Activated CD8-positive, alpha-beta T cell treated with anti-CD3 and anti-CD28 coated beads, Interleukin-2, amount 10 ng/mL, durations not matched to agents 7 days and 5 days (primary cell): ENCODE results near the gene RBM8A. TPM values are rescaled to one million over a fixed set of nuclear protein-coding genes. Genes with fewer than 3 reads are reported as not detected.

Source experiments
- ATAC-seq: fragments of 150-1000 bp; cut with Tn5 transposase; one replicate; pipeline ENCODE4 v1.10.0; 2021; ENCODE audit warnings: moderate library complexity
- CTCF ChIA-PET: fragments of 350-600 bp; sonication (Branson Sonifier 250); formaldehyde crosslinking; loops from one replicate; lab custom pipeline; 2021; ENCODE audit warnings: antibody characterized with exemption; lab: Charles Lee
- POLR2A ChIA-PET: fragments of 350-600 bp; sonication (Branson Sonifier 250); formaldehyde crosslinking; loops from one replicate; lab custom pipeline; 2021; ENCODE audit warnings: antibody characterized with exemption; lab: Charles Lee
- DNase-seq: peaks from one replicate; pipeline ENCODE4 v3.0.0-alpha.2; 2020
- H3K27ac Mint-ChIP-seq: one replicate; pipeline ENCODE4 v1.8.0; 2021; ENCODE audit warnings: mild to moderate bottlenecking, mixed read lengths
- H3K27me3 Mint-ChIP-seq: one replicate; pipeline ENCODE4 v1.8.0; 2021; ENCODE audit warnings: low read depth, mixed read lengths
- H3K36me3 Mint-ChIP-seq: one replicate; pipeline ENCODE4 v1.8.0; 2021; ENCODE audit warnings: low read depth, mixed read lengths
- H3K4me1 Mint-ChIP-seq: one replicate; pipeline ENCODE4 v1.8.0; 2021; ENCODE audit warnings: low read depth, mixed read lengths
- H3K4me3 Mint-ChIP-seq: one replicate; pipeline ENCODE4 v1.8.0; 2021; ENCODE audit warnings: mild to moderate bottlenecking, mixed read lengths
- H3K9me3 Mint-ChIP-seq: one replicate; pipeline ENCODE4 v1.8.0; 2022; ENCODE audit warnings: mixed read lengths; ENCODE audit not compliant: insufficient read depth
- total RNA-seq, 2 experiments: library from RNA; stranded (reverse); gene quantifications; one replicate each; pipeline ENCODE4 v1.2.3, GENCODE V29; 2021

RBM8A gene
- total RNA-seq: 100 to 1,000 TPM; 202 to 204 TPM

DNA sequence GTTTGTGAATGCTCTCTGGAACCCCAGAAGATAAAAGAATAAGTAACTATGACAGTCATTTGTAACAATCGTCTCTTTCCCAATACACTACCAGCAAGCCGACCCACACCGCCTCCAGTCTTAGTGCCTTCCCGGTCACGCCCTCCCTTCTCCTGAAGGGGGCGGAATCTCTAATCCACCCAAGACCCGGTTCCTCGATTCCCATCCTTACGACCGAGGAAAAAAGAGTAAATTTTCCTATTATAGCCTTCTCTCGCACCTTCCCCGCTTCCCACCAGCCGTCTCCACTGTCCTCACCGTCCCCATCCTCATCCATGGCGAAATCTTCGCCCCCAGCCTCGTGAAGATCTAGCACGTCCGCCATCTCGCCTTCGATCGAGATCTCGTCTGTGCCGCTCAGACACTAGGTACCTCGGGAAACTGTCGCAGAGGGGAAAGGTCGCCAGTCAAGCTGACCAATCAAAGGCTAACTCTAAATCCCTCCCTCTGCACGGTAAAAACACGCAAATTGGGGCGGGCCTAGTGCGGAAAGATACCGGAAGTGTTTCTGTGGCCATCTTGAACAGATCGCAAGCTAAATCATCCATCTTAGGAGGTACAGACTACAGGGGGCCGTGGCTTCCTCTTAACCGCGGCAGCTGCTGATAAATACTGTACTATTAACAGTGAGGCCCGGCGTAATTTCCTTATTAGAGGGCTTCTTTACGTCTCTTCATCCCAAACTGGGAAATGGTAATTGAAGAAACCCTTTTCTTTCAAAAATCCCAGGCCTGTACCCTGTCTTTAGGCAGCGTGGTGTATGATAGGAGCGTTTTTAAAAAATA, at the start of gene RBM8A:
Gene RBM8A (minus strand): TSS at position 422 of the 824 bp plus-strand sequence. CDS start 58 bp downstream, at position 364.
- H3K27ac Mint-ChIP-seq: peak within 1 kb of the TSS; percentile 79
- peaks cover 15% of the 10 kb centered on the region for H3K36me3 Mint-ChIP-seq
- ChIA-PET POLR2A (interaction anchor here (0.5 to 3.8 kb wide), 34 partner anchors 9 to 1386 kb away, joined by 3 to 42 read pairs (median 6); partner anchors contain the start of genes ANKRD34A, LIX1L, NUDT17 and PEX11B), CTCF (interaction anchor here (0.6 to 3.3 kb wide), 27 partner anchors 8 to 108 kb away, joined by 3 to 46 read pairs (median 4); partner anchors contain the start of genes ANKRD34A, LIX1L, NUDT17 and PEX11B)
- no peaks in the 10 kb centered on the region for H3K27me3 Mint-ChIP-seq
- H3K4me3 Mint-ChIP-seq: no peak within 1 kb of the TSS
- H3K9me3 Mint-ChIP-seq: no peaks in the 10 kb centered on the region
- ATAC-seq (peak; percentile 98), DNase-seq (peak; percentile 98)
- peaks cover 25% of the 10 kb centered on the region for H3K4me1 Mint-ChIP-seq

- Mint-ChIP-seq H3K4me1 (peaks cover 3% of the 10 kb centered on the region), H3K27ac (no peak overlapping the region), H3K27me3 (no peaks in the 10 kb centered on the region), H3K4me3 (no peak overlapping the region), H3K36me3 (peaks cover 5% of the 10 kb centered on the region), H3K9me3 (no peaks in the 10 kb centered on the region)
- ATAC-seq (no peak), DNase-seq (no peak)
- ChIA-PET POLR2A (interaction anchor here (0.6 to 8.1 kb wide), 10 partner anchors 11 to 131 kb away, joined by 3 to 373 read pairs (median 16); partner anchors contain the start of genes ANKRD34A, LIX1L, NUDT17 and POLR3GL), CTCF (interaction anchor here (0.8 to 8.7 kb wide), 21 partner anchors 9 to 149 kb away, joined by 3 to 269 read pairs (median 13); partner anchors contain the start of genes ANKRD34A, LIX1L, NUDT17 and PIAS3)
Measured at GRCh38 chr1:145977016-145977415, 49.7 kb upstream of the RBM8A start.

DNA sequence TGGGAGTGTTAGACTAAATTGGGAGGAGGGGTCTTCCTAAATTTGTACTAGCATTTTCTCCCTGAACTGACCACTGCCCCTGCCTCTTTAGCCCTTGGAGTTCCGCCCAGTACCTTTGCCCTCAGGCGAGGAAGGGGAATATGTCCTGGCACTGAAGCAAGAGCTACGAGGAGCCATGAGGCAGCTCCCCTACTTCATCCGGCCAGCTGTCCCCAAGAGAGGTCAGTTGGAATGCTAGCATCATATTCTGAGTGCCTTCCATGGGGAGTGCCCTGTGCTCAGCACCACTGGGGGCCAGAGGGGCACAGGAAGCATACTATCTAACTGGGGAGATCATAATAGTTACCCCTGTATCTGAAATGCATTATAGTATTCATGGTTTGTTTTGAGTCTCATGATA, 47.9 kb upstream of the RBM8A start:
- Mint-ChIP-seq H3K27me3 (no peaks in the 10 kb centered on the region), H3K4me3 (no peak overlapping the region), H3K36me3 (peaks cover 5% of the 10 kb centered on the region), H3K9me3 (no peaks in the 10 kb centered on the region), H3K4me1 (peaks cover 3% of the 10 kb centered on the region), H3K27ac (peak overlapping the region; percentile 24)
- ATAC-seq (no peak), DNase-seq (no peak)
- ChIA-PET POLR2A (interaction anchor here (8.1 kb wide), 1 partner anchor 18 kb away, joined by 373 read pairs; the partner anchor contains the start of gene TXNIP), CTCF (interaction anchor here (8.3 to 8.7 kb wide), 2 partner anchors 18 to 35 kb away, joined by 235 to 269 read pairs; partner anchors contain the start of gene TXNIP)

GRCh38 chr1:145974721-145975120, 47.4 kb upstream of the RBM8A start:
- no peaks in the 10 kb centered on the region for H3K27me3 Mint-ChIP-seq
- peaks cover 3% of the 10 kb centered on the region for H3K4me1 Mint-ChIP-seq
- ATAC-seq (no peak), DNase-seq (no peak)
- ChIA-PET POLR2A (no interaction called here), CTCF (interaction anchor here (8.3 to 8.7 kb wide), 2 partner anchors 19 to 36 kb away, joined by 235 to 269 read pairs; partner anchors contain the start of gene TXNIP)
- H3K36me3 Mint-ChIP-seq: peaks cover 9% of the 10 kb centered on the region
- no peak overlapping the region for H3K4me3 Mint-ChIP-seq
- H3K27ac Mint-ChIP-seq: no peak overlapping the region
- no peaks in the 10 kb centered on the region for H3K9me3 Mint-ChIP-seq

- no peak for DNase-seq
- no peak overlapping the region for H3K4me3 Mint-ChIP-seq
- peaks cover 3% of the 10 kb centered on the region for H3K4me1 Mint-ChIP-seq
- no peak overlapping the region for H3K27ac Mint-ChIP-seq
- POLR2A ChIA-PET: interaction anchor here (1.6 kb wide), 1 partner anchor 9 kb away, joined by 8 read pairs; the partner anchor contains the start of genes ANKRD34A and POLR3GL
- no peak for ATAC-seq
- H3K36me3 Mint-ChIP-seq: peaks cover 13% of the 10 kb centered on the region
- H3K9me3 Mint-ChIP-seq: peaks cover 4% of the 10 kb centered on the region
- H3K27me3 Mint-ChIP-seq: no peaks in the 10 kb centered on the region
- CTCF ChIA-PET: interaction anchor here (0.7 to 1.3 kb wide), 4 partner anchors 9 to 35 kb away, joined by 3 read pairs; partner anchors contain the start of gene LIX1L
Measured at GRCh38 chr1:145972580-145972979, 45.3 kb upstream of the RBM8A start.

DNA sequence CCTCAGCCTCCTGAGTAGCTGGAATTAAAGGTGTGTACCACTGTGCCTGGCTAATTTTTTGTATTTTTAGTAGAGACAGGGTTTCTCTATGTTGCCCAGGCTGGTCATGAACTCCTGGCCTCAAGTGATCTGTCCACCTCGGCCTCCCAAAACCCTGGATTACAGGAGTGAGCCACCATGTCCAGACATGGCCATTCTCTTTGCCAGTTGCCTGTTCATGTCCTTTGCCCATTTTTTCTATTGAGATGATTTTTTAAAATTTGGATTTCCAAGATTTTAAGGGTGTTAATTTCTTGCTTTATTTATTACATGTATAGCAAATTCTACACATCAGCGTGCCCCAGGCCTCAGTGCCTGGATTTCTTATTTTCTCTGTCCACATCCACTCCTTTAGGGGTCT, 40.0 kb upstream of the RBM8A start:
- ATAC-seq: no peak

GRCh38 chr1:145965119-145965744, 37.9 kb upstream of the RBM8A start:
- DNase-seq (no peak), ATAC-seq (no peak)
- Mint-ChIP-seq H3K27me3 (no peaks in the 10 kb centered on the region), H3K4me1 (peaks cover 42% of the 10 kb centered on the region), H3K27ac (peak overlapping the region; percentile 91), H3K9me3 (peaks cover 4% of the 10 kb centered on the region), H3K36me3 (peaks cover 22% of the 10 kb centered on the region), H3K4me3 (peak overlapping the region; percentile 93)
- ChIA-PET CTCF (interaction anchor here (0.8 to 6.8 kb wide), 13 partner anchors 13 to 119 kb away, joined by 3 to 98 read pairs (median 6); partner anchors contain the start of genes NUDT17, PIAS3 and RBM8A), POLR2A (interaction anchor here (1.0 to 3.2 kb wide), 17 partner anchors 15 to 120 kb away, joined by 3 to 58 read pairs (median 9); partner anchors contain the start of genes NUDT17, PEX11B, PIAS3 and RBM8A)

More for the DNA sequence above, 40.0 kb upstream of the RBM8A start:
- Mint-ChIP-seq H3K4me1 (peaks cover 26% of the 10 kb centered on the region), H3K36me3 (peaks cover 22% of the 10 kb centered on the region), H3K27me3 (no peaks in the 10 kb centered on the region), H3K9me3 (peaks cover 4% of the 10 kb centered on the region), H3K4me3 (no peak overlapping the region), H3K27ac (no peak overlapping the region)
- POLR2A ChIA-PET: no interaction called here
- DNase-seq: no peak
- CTCF ChIA-PET: interaction anchor here (1.1 to 2.4 kb wide), 3 partner anchors 11 to 57 kb away, joined by 3 to 13 read pairs (median 8); partner anchors contain the start of gene ITGA10

GRCh38 chr1:145964328-145965118, 37.2 kb upstream of the RBM8A start, which contains the start of the genes ANKRD34A and POLR3GL:
Gene ANKRD34A (minus strand): TSS chr1:145964575. CDS start chr1:145961759, 2,816 bp downstream.
Gene POLR3GL (plus strand): TSS chr1:145964690. CDS start chr1:145974866, 10,176 bp downstream.
- peak; percentile 92 for ATAC-seq
- Mint-ChIP-seq H3K27ac (peak within 1 kb of the TSS; percentile 91), H3K9me3 (peaks cover 4% of the 10 kb centered on the region), H3K4me3 (peak within 1 kb of the TSS; percentile 93), H3K36me3 (peaks cover 18% of the 10 kb centered on the region), H3K27me3 (no peaks in the 10 kb centered on the region), H3K4me1 (peaks cover 47% of the 10 kb centered on the region)
- peak; percentile 96 for DNase-seq
- POLR2A ChIA-PET: interaction anchor here (0.6 to 3.2 kb wide), 22 partner anchors 8 to 140 kb away, joined by 3 to 58 read pairs (median 6); partner anchors contain the start of genes NUDT17, PEX11B, PIAS3 and POLR3C
- CTCF ChIA-PET: interaction anchor here (0.8 to 6.8 kb wide), 19 partner anchors 14 to 118 kb away, joined by 3 to 98 read pairs (median 5); partner anchors contain the start of genes ITGA10, NUDT17, PIAS3 and RBM8A

DNA sequence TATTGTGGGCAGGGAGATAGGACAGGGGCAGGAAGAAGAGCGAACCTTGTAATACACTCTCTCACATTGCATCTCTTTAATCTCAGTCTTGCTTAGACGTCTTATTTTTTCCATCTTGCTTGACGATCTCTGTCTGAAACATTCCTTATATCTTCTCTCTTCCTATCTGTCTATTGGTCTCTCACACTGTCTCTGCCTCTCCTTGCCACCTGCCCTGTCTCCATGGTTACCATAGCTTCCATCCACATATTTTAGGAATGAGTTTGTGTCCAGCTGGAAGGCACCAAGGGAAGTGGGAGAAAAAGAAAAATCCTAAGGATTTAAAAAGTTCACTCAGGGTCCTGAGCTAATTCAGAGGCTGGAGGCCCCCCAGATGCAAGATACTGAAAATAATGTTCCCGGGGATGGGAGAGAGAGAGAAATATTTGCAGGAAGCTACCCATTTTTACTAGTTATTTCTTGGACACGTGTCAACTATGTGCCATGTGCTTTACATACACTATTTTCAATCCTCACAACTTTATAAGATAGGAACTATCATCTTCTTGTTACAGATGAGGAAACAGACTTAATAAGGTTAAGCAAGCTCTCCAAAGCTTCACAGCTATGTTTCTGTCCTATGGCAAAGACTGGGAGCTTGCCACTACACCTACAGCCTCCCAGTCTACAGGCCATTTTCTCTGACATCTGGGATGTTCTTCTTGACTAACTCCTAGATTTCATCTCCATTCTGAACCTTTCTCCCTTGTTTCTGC, 36.2 kb upstream of the RBM8A start:
- peaks cover 16% of the 10 kb centered on the region for H3K36me3 Mint-ChIP-seq
- H3K9me3 Mint-ChIP-seq: peaks cover 4% of the 10 kb centered on the region
- no peak for ATAC-seq
- H3K4me1 Mint-ChIP-seq: peaks cover 58% of the 10 kb centered on the region
- DNase-seq: no peak
- H3K4me3 Mint-ChIP-seq: peak overlapping the region; percentile 93
- H3K27me3 Mint-ChIP-seq: no peaks in the 10 kb centered on the region
- POLR2A ChIA-PET: interaction anchor here (0.6 to 3.2 kb wide), 20 partner anchors 9 to 139 kb away, joined by 3 to 58 read pairs (median 8); partner anchors contain the start of genes NUDT17, PEX11B, PIAS3 and POLR3C
- CTCF ChIA-PET: interaction anchor here (0.9 to 6.8 kb wide), 17 partner anchors 10 to 117 kb away, joined by 3 to 98 read pairs (median 6); partner anchors contain the start of genes ITGA10, NUDT17, PIAS3 and RBM8A
- H3K27ac Mint-ChIP-seq: peak overlapping the region; percentile 91
